ENCODE measurements around the gene OR10A3. TPM values are rescaled to one million over a fixed set of nuclear protein-coding genes. Genes with fewer than 3 reads are reported as not detected.
A peak's percentile ranks its signal among the peaks of the same experiment; 100 is the strongest.

The OR10A3 gene
- total RNA-seq, 6 experiments from 2014 or later: 0.12 to 0.17 TPM; not detected in 4

DNA sequence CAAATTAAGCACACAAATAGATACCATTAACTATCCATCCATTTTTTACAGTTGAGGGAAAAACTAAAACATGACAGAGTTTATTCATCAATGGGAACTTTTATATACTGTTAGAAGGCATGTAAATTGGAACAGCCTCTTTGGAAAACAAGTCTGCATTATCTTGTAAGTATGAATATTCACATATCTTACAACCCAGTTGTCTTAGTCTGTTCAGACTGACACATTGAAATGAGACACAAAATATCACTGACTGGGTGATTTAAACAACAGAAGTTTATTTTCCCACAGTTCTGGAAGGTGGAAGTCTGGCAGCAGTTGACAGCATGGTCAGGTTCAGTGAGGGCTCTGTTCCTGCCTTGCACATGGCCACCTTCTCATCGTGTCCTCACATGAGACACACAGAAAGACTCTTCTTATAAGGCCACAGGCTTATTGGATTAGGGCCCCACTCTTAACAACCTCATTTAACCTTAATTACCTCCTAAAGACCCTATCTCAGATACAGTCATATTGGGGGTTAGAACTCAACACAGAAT is 40.2 kb upstream of the OR10A3 start:
- no peak overlapping the region for H3K4me3 Mint-ChIP-seq
- H3K27me3 Mint-ChIP-seq (ENCODE audit: insufficient read depth): peaks cover 1% of the 10 kb centered on the region
- TF ChIP-seq, protein P1, sequence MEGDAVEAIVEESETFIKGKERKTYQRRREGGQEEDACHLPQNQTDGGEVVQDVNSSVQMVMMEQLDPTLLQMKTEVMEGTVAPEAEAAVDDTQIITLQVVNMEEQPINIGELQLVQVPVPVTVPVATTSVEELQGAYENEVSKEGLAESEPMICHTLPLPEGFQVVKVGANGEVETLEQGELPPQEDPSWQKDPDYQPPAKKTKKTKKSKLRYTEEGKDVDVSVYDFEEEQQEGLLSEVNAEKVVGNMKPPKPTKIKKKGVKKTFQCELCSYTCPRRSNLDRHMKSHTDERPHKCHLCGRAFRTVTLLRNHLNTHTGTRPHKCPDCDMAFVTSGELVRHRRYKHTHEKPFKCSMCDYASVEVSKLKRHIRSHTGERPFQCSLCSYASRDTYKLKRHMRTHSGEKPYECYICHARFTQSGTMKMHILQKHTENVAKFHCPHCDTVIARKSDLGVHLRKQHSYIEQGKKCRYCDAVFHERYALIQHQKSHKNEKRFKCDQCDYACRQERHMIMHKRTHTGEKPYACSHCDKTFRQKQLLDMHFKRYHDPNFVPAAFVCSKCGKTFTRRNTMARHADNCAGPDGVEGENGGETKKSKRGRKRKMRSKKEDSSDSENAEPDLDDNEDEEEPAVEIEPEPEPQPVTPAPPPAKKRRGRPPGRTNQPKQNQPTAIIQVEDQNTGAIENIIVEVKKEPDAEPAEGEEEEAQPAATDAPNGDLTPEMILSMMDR (IDR thresholded peaks at IDR 0.05): no peak
- H3K36me3 Mint-ChIP-seq (ENCODE audit: low read depth): peaks cover 6% of the 10 kb centered on the region; the same call in 1 of the 2 replicates
- DNase-seq: no peak
- peaks cover 53% of the 10 kb centered on the region for H3K4me1 Mint-ChIP-seq (ENCODE audit: low read depth)
- no peaks in the 10 kb centered on the region for H3K9me3 Mint-ChIP-seq
- peak overlapping the region; percentile 33; the same call in 1 of the 2 replicates for H3K27ac Mint-ChIP-seq

DNA sequence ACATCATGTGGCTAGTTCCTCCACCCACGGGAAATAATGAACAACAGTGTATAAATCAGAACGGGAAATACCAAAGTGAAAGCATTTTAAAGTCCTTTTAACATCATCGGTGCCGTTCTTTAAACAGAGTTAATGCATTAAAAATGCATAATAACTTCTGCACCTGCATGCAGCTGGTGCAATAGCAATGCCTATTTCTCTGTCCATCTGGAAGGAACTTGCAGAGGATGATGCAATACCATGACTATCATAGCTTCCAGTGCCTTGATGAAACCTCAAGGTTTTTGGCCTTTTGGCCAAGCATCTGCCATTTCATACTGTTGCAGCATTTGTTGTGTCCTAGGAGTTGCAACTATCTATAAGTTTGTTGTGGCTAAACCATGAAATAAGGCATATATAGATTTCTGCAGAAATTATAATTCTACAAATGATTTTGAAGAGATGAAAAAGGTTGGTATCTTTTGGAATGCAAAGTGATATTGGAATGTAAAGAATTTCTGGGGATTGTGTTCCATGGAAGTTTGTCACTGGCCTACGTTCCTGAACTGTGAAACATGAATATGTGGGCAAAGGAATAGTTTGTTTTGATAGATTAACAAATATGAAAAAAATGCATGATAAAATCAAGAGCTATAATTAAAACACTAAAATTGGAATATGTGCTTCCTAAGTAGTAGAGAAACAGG is 35.9 kb upstream of the OR10A3 start:
- Mint-ChIP-seq H3K27me3 (ENCODE audit: insufficient read depth) (peaks cover 1% of the 10 kb centered on the region; the same call in 1 of the 2 replicates), H3K4me1 (ENCODE audit: low read depth) (peaks cover 66% of the 10 kb centered on the region), H3K27ac (peak overlapping the region; percentile 78), H3K36me3 (ENCODE audit: low read depth) (peaks cover 6% of the 10 kb centered on the region; the same call in 1 of the 2 replicates), H3K4me3 (peak overlapping the region; percentile 67), H3K9me3 (no peaks in the 10 kb centered on the region)
- DNase-seq: peak; percentile 87
- TF ChIP-seq, protein P1 (IDR thresholded peaks at IDR 0.05): no peak

DNA sequence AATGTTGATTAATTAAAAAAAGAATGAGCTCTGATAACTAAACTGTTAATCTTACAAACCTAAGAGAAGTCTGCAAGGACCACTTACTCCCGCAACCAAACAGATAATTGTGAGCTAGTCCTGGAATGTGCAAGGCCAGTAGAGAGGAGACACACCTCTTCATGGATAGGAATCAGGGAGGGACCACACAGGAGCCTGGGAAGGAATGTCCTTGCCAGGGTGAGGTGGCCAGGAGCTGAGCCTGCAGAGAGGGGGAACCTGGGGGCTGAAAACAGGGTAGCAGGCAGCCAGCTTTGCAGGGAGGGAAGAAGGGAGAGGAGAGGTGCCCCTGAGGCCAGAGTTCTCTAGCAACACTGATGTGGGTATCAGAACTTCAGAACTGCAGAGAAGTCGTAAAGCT is 33.2 kb upstream of the OR10A3 start:
- H3K4me1 Mint-ChIP-seq (ENCODE audit: low read depth): peaks cover 72% of the 10 kb centered on the region
- DNase-seq: no peak
- peaks cover 1% of the 10 kb centered on the region; the same call in 1 of the 2 replicates for H3K27me3 Mint-ChIP-seq (ENCODE audit: insufficient read depth)
- H3K36me3 Mint-ChIP-seq (ENCODE audit: low read depth): peaks cover 10% of the 10 kb centered on the region; the same call in 1 of the 2 replicates
- H3K27ac Mint-ChIP-seq: peak overlapping the region; percentile 82
- H3K9me3 Mint-ChIP-seq: no peaks in the 10 kb centered on the region
- no peak overlapping the region; the same call in 1 of the 2 replicates for H3K4me3 Mint-ChIP-seq
- TF ChIP-seq, protein P1 (IDR thresholded peaks at IDR 0.05): no peak

DNA sequence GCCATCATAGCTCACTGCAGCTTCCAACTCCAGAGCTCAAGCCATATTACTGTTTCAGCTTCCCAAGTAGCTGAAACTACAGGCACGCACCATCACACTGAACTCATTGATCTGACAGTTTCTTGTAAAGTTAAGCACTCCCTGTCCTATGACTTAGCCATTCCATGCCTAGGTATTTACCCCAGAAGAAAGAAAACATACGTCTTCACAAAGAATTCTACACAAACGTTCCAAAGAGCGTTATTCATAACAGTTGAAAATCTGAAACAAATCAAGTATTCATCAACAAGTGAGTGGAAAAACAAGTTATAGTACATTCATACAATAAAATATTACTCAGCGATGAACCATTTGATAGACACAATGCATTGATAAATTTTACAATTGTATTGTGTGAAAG is 31.5 kb upstream of the OR10A3 start:
- Mint-ChIP-seq H3K4me3 (no peak overlapping the region), H3K9me3 (no peaks in the 10 kb centered on the region), H3K27me3 (ENCODE audit: insufficient read depth) (peaks cover 1% of the 10 kb centered on the region; the same call in 1 of the 2 replicates), H3K27ac (peak overlapping the region; percentile 4; the same call in 1 of the 2 replicates), H3K36me3 (ENCODE audit: low read depth) (peaks cover 10% of the 10 kb centered on the region; the same call in 1 of the 2 replicates), H3K4me1 (ENCODE audit: low read depth) (peaks cover 81% of the 10 kb centered on the region)
- no peak for DNase-seq
- TF ChIP-seq, protein P1 (IDR thresholded peaks at IDR 0.05): no peak

DNA sequence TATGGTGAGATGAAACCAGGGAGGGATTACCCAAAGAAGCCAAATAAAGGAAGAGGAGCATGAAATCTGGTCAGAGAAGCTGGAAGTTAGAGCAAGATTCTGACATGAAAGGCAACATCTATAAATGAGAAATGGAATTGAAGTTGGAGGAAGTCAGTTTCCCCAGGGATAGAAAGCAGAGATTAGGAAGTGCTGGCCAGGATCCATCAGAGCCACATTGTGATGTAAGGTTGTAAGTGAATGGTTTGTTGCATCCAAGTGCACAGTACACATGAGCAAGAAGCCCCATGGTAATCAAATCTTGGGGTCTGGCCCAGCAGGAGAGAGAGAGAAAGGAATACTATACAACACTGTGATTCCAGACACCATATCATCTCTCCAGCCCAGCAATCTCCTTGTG is 30.3 kb upstream of the OR10A3 start:
- Mint-ChIP-seq H3K4me3 (no peak overlapping the region), H3K4me1 (ENCODE audit: low read depth) (peaks cover 81% of the 10 kb centered on the region), H3K27me3 (ENCODE audit: insufficient read depth) (no peaks in the 10 kb centered on the region), H3K27ac (peak overlapping the region; percentile 35; the same call in 1 of the 2 replicates), H3K36me3 (ENCODE audit: low read depth) (peaks cover 10% of the 10 kb centered on the region; the same call in 1 of the 2 replicates), H3K9me3 (no peaks in the 10 kb centered on the region)
- TF ChIP-seq, protein P1 (IDR thresholded peaks at IDR 0.05): no peak
- no peak for DNase-seq

All from HFFc6 (cell line).